ENCODE measurements around the gene TAGLN.
A peak's percentile ranks its signal among the peaks of the same experiment; 100 is the strongest.
"Not testable (repeated sequence)": the region's sequence is repeated elsewhere in the genome, so short reads cannot be mapped to it uniquely, and the experiment has no call there.

TAGLN gene

GRCh38 chr11:117179048-117179999 is 19.8 kb upstream of the TAGLN start:
- peak; percentile 84 for FAIRE-seq
- TF ChIP-seq POU2F2 (IDR thresholded peaks at IDR 0.05; ENCODE audit: low read depth, low read length) (0 out of 2 replicates have a peak, but pooled peaks have one; percentile 17), TAF1 (IDR thresholded peaks at IDR 0.05; ENCODE audit: low read depth, low read length) (no peak)
- DNase-seq (ENCODE audit: insufficient read length, low spot score) = no peak

GRCh38 chr11:117180020-117180419 is 19.1 kb upstream of the TAGLN start:
- no peak for DNase-seq (ENCODE audit: insufficient read length, low spot score)
- FAIRE-seq = no peak
- TF ChIP-seq POLR2AphosphoS5 (IDR thresholded peaks at IDR 0.05; ENCODE audit: low read depth, low read length) = no peak
- TF ChIP-seq TAF1 (IDR thresholded peaks at IDR 0.05; ENCODE audit: low read depth, low read length) = no peak
- TF ChIP-seq PAX5 (IDR thresholded peaks at IDR 0.05; ENCODE audit: insufficient read depth, low read length, severe bottlenecking) = no peak
- no peak for TF ChIP-seq SPI1 (IDR thresholded peaks at IDR 0.05; ENCODE audit: low read depth, low read length)
- no peak for TF ChIP-seq POU2F2 (IDR thresholded peaks at IDR 0.05; ENCODE audit: low read depth, low read length)
- no peak for TF ChIP-seq POLR2A (IDR thresholded peaks at IDR 0.05; ENCODE audit: low read depth, low read length)

- no peak for TF ChIP-seq POU2F2 (IDR thresholded peaks at IDR 0.05; ENCODE audit: low read depth, low read length)
- no peak for TF ChIP-seq POLR2A (IDR thresholded peaks at IDR 0.05; ENCODE audit: low read depth, low read length)
- no peak for TF ChIP-seq SPI1 (IDR thresholded peaks at IDR 0.05; ENCODE audit: low read depth, low read length)
- TF ChIP-seq POLR2AphosphoS5 (IDR thresholded peaks at IDR 0.05; ENCODE audit: low read depth, low read length) = no peak
- TF ChIP-seq TAF1 (IDR thresholded peaks at IDR 0.05; ENCODE audit: low read depth, low read length) = no peak
- no peak for TF ChIP-seq PAX5 (IDR thresholded peaks at IDR 0.05; ENCODE audit: insufficient read depth, low read length, severe bottlenecking)
- DNase-seq (ENCODE audit: insufficient read length, low spot score) = peak; percentile 64
- peak; percentile 96 for FAIRE-seq
Observed at GRCh38 chr11:117180661-117181585, 18.2 kb upstream of the TAGLN start.

GRCh38 chr11:117181586-117182550 is 17.3 kb upstream of the TAGLN start:
- TF ChIP-seq POLR2A (IDR thresholded peaks at IDR 0.05; ENCODE audit: low read depth, low read length) (no peak), PAX5 (IDR thresholded peaks at IDR 0.05; ENCODE audit: insufficient read depth, low read length, severe bottlenecking) (no peak), SPI1 (IDR thresholded peaks at IDR 0.05; ENCODE audit: low read depth, low read length) (no peak), TAF1 (IDR thresholded peaks at IDR 0.05; ENCODE audit: low read depth, low read length) (no peak), POU2F2 (IDR thresholded peaks at IDR 0.05; ENCODE audit: low read depth, low read length) (no peak), POLR2AphosphoS5 (IDR thresholded peaks at IDR 0.05; ENCODE audit: low read depth, low read length) (no peak)

GRCh38 chr11:117182551-117182935 is 16.6 kb upstream of the TAGLN start:
- TF ChIP-seq POLR2A (IDR thresholded peaks at IDR 0.05; ENCODE audit: low read depth, low read length) = no peak
- TF ChIP-seq POU2F2 (IDR thresholded peaks at IDR 0.05; ENCODE audit: low read depth, low read length) = no peak
- no peak for TF ChIP-seq POLR2AphosphoS5 (IDR thresholded peaks at IDR 0.05; ENCODE audit: low read depth, low read length)
- TF ChIP-seq PAX5 (IDR thresholded peaks at IDR 0.05; ENCODE audit: insufficient read depth, low read length, severe bottlenecking) = no peak
- no peak for DNase-seq (ENCODE audit: insufficient read length, low spot score)
- no peak for FAIRE-seq

More at GRCh38 chr11:117181586-117182550, 17.3 kb upstream of the TAGLN start:
- DNase-seq (ENCODE audit: insufficient read length, low spot score) = no peak
- no peak for FAIRE-seq

- FAIRE-seq; DNase-seq (ENCODE audit: insufficient read length, low spot score): not testable (repeated sequence)
Observed at GRCh38 chr11:117183178-117183577, 16.0 kb upstream of the TAGLN start.

- TF ChIP-seq POLR2AphosphoS5 (IDR thresholded peaks at IDR 0.05; ENCODE audit: low read depth, low read length) (no peak), POU2F2 (IDR thresholded peaks at IDR 0.05; ENCODE audit: low read depth, low read length) (no peak), TAF1 (IDR thresholded peaks at IDR 0.05; ENCODE audit: low read depth, low read length) (no peak), PAX5 (IDR thresholded peaks at IDR 0.05; ENCODE audit: insufficient read depth, low read length, severe bottlenecking) (no peak), SPI1 (IDR thresholded peaks at IDR 0.05; ENCODE audit: low read depth, low read length) (no peak), POLR2A (IDR thresholded peaks at IDR 0.05; ENCODE audit: low read depth, low read length) (no peak)
Observed at GRCh38 chr11:117183724-117184349, 15.3 kb upstream of the TAGLN start.

GRCh38 chr11:117185736-117186430 is 13.3 kb upstream of the TAGLN start:
- FAIRE-seq (peak; percentile 80), DNase-seq (ENCODE audit: insufficient read length, low spot score) (no peak)
- TF ChIP-seq TAF1 (IDR thresholded peaks at IDR 0.05; ENCODE audit: low read depth, low read length) = no peak
- no peak for TF ChIP-seq POLR2A (IDR thresholded peaks at IDR 0.05; ENCODE audit: low read depth, low read length)
- peak; percentile 68 for TF ChIP-seq SPI1 (IDR thresholded peaks at IDR 0.05; ENCODE audit: low read depth, low read length)

More at GRCh38 chr11:117183724-117184349, 15.3 kb upstream of the TAGLN start:
- FAIRE-seq = no peak
- no peak for DNase-seq (ENCODE audit: insufficient read length, low spot score)
